Esophagus squamous epithelium (tissue), 5 donors: ENCODE measurements around the gene ELF5. TPM values are rescaled to one million over a fixed set of nuclear protein-coding genes. Genes with fewer than 3 reads are reported as not detected.
A peak's percentile ranks its signal among the peaks of the same experiment; 100 is the strongest.

Source experiments
- DNase-seq: peaks from one replicate; lab custom pipeline; 2025; lab: John Stamatoyannopoulos, UW
- H3K27ac ChIP-seq, 4 donors: fragments of 200-600 bp; sonication (generic); one replicate each; pipeline ENCODE4 v1.5.1; 2016 to 2019; ENCODE audit warnings: mild to moderate bottlenecking in 1 of 4
- H3K27me3 ChIP-seq, 4 donors: fragments of 200-600 bp; sonication (generic); 1 replicate in 3 of 4; 2 replicates in 1 of 4; pipeline versions ENCODE4 v1.5.1 to v1.6.0; 2017 to 2021; ENCODE audit warnings: antibody characterized with exemption in 1 of 4
- H3K36me3 ChIP-seq, 3 donors: fragments of 200-600 bp; sonication (generic); one replicate each; pipeline ENCODE4 v1.5.1; 2016 to 2019
- H3K4me1 ChIP-seq, 3 donors: fragments of 200-600 bp; sonication (generic); one replicate each; pipeline ENCODE4 v1.5.1; 2017 to 2019
- H3K4me3 ChIP-seq, 4 donors: fragments of 200-600 bp; sonication (generic); 1 replicate in 3 of 4; 2 replicates in 1 of 4; pipeline ENCODE4 v1.5.1; 2016 to 2019; ENCODE audit warnings: mild to moderate bottlenecking in 2 of 4, moderate library complexity in 1 of 4
- H3K9me3 ChIP-seq, 3 donors: fragments of 200-600 bp; sonication (generic); one replicate each; pipeline ENCODE4 v1.5.1; 2016 to 2019
- CTCF ChIP-seq, 6 experiments: fragments of 450-650 bp in 4 of 6; fragments of 200-600 bp in 2 of 6; sonication (generic) in 2 of 6; IDR thresholded peaks; one replicate each; pipeline ENCODE4 v1.5.1; 2016 to 2019; ENCODE audit warnings: antibody characterized with exemption in 6 of 6, mild to moderate bottlenecking in 4 of 6, moderate library complexity in 4 of 6
- POLR2A ChIP-seq, 4 donors: fragments of 450-650 bp; IDR thresholded peaks; one replicate each; pipeline ENCODE4 v1.6.1; 2017; ENCODE audit warnings: antibody characterized with exemption in 4 of 4, mild to moderate bottlenecking in 4 of 4, moderate library complexity in 3 of 4
- WGBS, 2 donors: methylation state at CpG; one replicate each; pipeline ENCODE4 v1.1.5; 2018; 5-methylcytosine and 5-hydroxymethylcytosine counted together
- intact Hi-C: fragments of 100-400 bp; cut with DNase I; formaldehyde crosslinking; loops from one replicate; pipeline ENCODE4 v1.15.0; 2022
- total RNA-seq, 4 donors: library from RNA; depleted of rRNA; stranded (reverse); fragments of >200 nt; gene quantifications; one replicate each; pipeline ENCODE4 v1.1.0, GENCODE V29; 2016
- donor health status: DM: yes; HTN: yes; CAD: no.

Gene ELF5
- total RNA-seq, 4 donors from 2014 or later = 0.11 to 1.8 (median 0.32) TPM

- DNase-seq = peak; percentile 85
- H3K9me3 ChIP-seq = no peaks in the 10 kb centered on the region
- peak within 1 kb of the TSS; percentile 70 to 94 (median 80) for H3K4me3 ChIP-seq
- H3K27ac ChIP-seq = peak within 1 kb of the TSS; percentile 84 to 96 (median 91)
- H3K4me1 ChIP-seq = peaks cover 9 to 59% (median 31%) of the 10 kb centered on the region in 3 donors
- no peaks in the 10 kb centered on the region for H3K27me3 ChIP-seq
- H3K36me3 ChIP-seq = peaks cover 0 to 13% (median 0%) of the 10 kb centered on the region in 3 donors
- intact Hi-C loops = no loop called here
- peak in 3 of 4 donors; percentile 27 to 83 (median 78) for TF ChIP-seq POLR2A (IDR thresholded peaks at IDR 0.05)
- no peak for TF ChIP-seq CTCF (IDR thresholded peaks at IDR 0.05)
- WGBS, 2 donors = 0 to 1% methylated on average over 4 to 21 of the region's 62 CpGs
Observed at GRCh38 chr11:34438529-34439507, 74.8 kb downstream of the ELF5 start, which contains the start of gene CAT. Gene CAT, plus strand, starts transcription at chr11:34438934. Its CDS starts 80 bp downstream, at chr11:34439014.

- H3K27me3 ChIP-seq = no peaks in the 10 kb centered on the region
- no peaks in the 10 kb centered on the region for H3K9me3 ChIP-seq
- H3K4me1 ChIP-seq = peaks cover 9 to 51% (median 23%) of the 10 kb centered on the region in 3 donors
- H3K36me3 ChIP-seq = peaks cover 0 to 12% (median 0%) of the 10 kb centered on the region in 3 donors
- TF ChIP-seq CTCF (IDR thresholded peaks at IDR 0.05) = no peak
- no peak for TF ChIP-seq POLR2A (IDR thresholded peaks at IDR 0.05)
- 81 to 83% methylated on average over 2 of the region's 2 CpGs for WGBS, 2 donors
- intact Hi-C loops = no loop called here
- DNase-seq = no peak
- peak overlapping the region in 2 of 4 donors; percentile 87 to 94 for H3K4me3 ChIP-seq
- H3K27ac ChIP-seq = no peak overlapping the region
Observed at GRCh38 chr11:34437224-34438125, 76.1 kb downstream of the ELF5 start.

- H3K4me3 ChIP-seq = no peak overlapping the region
- no peak for TF ChIP-seq POLR2A (IDR thresholded peaks at IDR 0.05)
- no peak for TF ChIP-seq CTCF (IDR thresholded peaks at IDR 0.05)
- H3K27ac ChIP-seq = no peak overlapping the region
- H3K4me1 ChIP-seq = peaks cover 3 to 27% (median 5%) of the 10 kb centered on the region in 3 donors
- DNase-seq = no peak
- H3K36me3 ChIP-seq = no peaks in the 10 kb centered on the region
- H3K9me3 ChIP-seq = no peaks in the 10 kb centered on the region
- intact Hi-C loops = no loop called here
- no peaks in the 10 kb centered on the region for H3K27me3 ChIP-seq
- WGBS, 2 donors = 39 to 70% methylated on average over 3 of the region's 3 CpGs
Observed at GRCh38 chr11:34433899-34434298, 79.7 kb downstream of the ELF5 start.

- H3K9me3 ChIP-seq = no peaks in the 10 kb centered on the region
- 61 to 73% methylated on average over 4 to 5 of the region's 5 CpGs for WGBS, 2 donors
- H3K36me3 ChIP-seq = no peaks in the 10 kb centered on the region
- intact Hi-C loops = no loop called here
- H3K27me3 ChIP-seq = no peaks in the 10 kb centered on the region
- H3K4me3 ChIP-seq = no peak overlapping the region
- peaks cover 0 to 20% (median 5%) of the 10 kb centered on the region in 3 donors for H3K4me1 ChIP-seq
- no peak for DNase-seq
- TF ChIP-seq CTCF (IDR thresholded peaks at IDR 0.05) (no peak), POLR2A (IDR thresholded peaks at IDR 0.05) (no peak)
- H3K27ac ChIP-seq = no peak overlapping the region
Observed at GRCh38 chr11:34432822-34433221, 80.8 kb downstream of the ELF5 start.
